GM18868 (cell line): ENCODE data around the gene GATA2.

Experiments
- ATAC-seq: cut with Tn5 transposase; IDR thresholded peaks from one replicate; pipeline ENCODE4 v1.9.1; 2021; ENCODE audit warnings: mild to moderate bottlenecking, moderate library complexity; ENCODE audit not compliant: unreplicated experiment

Gene GATA2

DNA sequence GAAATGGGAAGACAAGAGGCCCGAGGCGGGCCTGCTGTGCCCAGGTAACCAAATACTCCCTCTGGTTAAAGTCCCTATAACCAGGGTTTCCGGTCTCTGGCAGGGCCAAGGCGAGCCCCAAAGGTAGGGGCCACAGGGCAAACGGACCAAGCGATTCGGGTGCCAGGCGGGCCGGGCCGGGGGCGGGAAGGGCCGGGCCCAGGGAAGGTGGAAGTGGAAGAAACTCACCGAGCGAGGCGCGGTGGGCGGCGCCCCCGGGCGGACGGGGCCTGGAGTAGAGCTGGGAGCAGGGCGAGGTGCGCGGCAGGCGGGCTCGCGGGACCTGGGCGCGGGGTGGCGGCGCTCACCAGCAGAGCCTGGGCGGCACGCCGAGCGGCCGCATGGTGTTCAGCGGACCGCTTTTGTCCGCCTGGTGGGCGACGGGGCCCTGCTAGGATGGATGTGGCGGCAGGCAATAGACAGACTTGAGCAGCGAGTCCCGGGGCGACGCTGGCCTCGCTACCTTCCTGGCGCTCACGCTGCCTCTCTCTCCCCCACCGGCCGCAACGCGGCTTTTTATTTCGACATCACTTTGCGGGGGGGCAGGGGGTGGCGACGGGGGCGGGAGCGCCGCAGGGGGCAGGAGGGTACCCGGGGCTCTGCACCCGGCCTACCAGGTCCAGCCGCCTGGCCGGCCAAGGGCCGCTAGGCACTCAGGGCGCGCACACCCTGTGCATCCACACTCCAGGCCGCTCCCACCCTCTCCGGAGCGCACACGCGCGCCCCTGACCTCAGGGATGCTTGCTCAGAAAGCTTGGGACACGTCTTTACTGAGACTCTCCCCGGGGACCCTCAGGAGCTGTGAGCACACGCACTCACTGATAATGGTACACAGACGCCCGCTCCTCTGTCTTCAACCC, at the start of gene GATA2:
Gene GATA2, minus strand, starts transcription at position 531 of the 899 bp plus-strand sequence. CDS start 6,170 bp downstream, outside the sequence.
- no peak for ATAC-seq

GRCh38 chr3:128541246-128541645, 48.2 kb upstream of the GATA2 start:
- ATAC-seq, result no peak

- no peak for ATAC-seq
These were observed 46.4 kb upstream of the GATA2 start for GRCh38 chr3:128539376-128539775.

GRCh38 chr3:128537091-128537703, 44.2 kb upstream of the GATA2 start:
- ATAC-seq, result no peak

DNA sequence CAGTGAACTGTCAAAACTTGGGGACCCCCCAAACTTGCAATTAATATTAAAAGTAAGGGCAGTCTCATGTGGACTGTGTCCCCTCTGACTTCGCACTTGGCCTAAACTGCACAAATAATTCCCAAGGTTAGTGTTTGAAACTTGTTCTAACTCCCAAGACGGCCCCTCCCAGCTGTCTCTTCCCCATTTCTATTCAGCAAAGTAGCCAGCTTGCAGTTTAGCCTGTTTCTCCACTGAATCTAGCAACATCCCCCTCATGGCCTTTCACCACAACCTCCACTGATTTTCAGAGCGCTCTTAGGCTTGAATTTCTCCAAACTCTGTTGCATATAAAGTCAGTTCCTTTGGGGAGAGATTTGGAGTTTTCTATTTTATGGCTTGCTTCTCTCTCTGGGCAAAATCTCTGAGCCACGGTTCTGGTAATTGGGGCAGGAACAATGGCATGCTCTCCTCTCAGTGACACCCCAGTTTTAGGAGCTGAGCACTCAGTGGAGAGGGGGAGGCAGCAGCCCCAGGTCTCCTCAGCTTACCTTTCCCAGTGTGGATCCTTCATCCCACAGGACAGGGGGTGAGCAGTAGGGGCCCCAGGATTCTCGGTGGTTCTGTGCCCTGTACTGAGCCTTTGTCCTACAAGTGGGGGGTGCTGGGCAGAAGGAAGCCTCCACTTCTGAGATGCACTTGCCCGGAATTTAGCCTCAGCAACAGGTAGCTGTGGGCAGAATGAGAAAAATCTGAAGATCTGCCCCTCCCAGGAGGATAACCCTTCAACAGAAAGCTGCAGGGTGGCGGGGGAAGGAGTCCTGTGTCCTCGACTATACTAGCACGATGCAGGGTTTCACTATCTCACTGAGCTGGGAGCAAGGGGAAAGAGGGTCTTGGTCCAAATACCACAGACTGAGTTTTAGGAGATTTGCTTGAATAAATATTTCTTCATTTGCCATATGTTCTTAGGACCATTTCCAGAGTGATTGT, 39.3 kb upstream of the GATA2 start:
- no peak for ATAC-seq

- no peak for ATAC-seq
These were observed 31.6 kb upstream of the GATA2 start for GRCh38 chr3:128524374-128525299.

GRCh38 chr3:128523591-128523990, 30.6 kb upstream of the GATA2 start:
- no peak for ATAC-seq

- no peak for ATAC-seq
These were observed 28.7 kb upstream of the GATA2 start for GRCh38 chr3:128521715-128522114.

GRCh38 chr3:128518587-128519490, 25.8 kb upstream of the GATA2 start:
- no peak for ATAC-seq

GRCh38 chr3:128517648-128518047, 24.6 kb upstream of the GATA2 start:
- ATAC-seq, result no peak

DNA sequence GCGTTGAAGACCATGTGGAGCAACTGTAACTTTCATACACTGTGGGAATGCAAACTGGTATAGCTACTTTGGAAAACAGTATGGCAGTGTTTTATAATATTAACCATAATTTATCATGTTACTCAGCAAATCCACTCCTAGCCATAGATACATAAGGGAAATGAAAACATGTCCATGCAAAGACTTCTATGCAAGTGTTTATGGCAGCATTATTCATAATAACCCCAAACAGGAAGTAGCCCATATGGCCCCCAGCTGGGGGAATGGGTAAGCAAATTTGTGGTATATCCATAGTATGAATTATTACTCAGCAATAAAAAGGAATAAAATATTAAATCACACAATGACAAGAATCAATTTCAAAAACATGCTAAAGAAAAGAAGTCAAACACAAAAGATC, 23.0 kb upstream of the GATA2 start:
- no peak for ATAC-seq

DNA sequence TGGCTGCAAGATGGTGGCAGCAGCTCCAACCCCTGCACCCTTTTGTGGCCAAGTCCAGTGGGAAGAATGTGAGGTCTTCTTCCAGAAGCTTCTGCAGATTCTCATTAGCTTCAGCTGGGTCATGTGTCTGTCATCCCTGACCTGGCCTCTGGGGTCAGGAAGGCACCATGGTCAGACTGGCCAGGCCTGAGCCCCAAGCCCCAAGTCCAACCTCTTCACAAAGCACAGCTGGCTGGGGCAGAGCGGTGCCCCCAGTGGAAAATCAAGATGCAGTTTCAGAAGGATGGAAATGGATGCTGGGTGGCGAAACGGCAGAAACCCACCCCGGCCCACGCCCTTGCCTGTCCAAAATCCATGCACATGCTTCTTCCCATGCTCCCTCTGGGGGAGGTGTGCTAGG, 15.9 kb upstream of the GATA2 start:
- no peak for ATAC-seq

DNA sequence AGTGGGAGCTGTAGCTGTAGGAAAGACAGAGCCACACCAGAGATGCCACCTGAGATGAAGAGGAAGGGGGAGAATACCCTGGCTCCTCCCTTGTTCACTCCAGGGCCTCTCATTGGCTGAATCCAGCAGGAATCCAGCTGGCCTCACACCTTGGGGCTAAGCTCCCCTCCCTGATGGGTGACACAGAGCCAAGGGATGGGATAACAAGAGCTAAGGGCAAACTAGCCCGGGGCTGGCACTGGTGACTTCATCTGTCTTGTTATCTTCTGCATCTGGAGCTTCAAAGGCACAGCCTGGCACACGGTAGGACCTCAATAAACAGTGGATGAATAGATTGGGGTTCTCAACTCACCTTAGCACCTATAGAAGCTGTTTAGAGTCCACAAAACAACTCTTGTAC, 13.8 kb upstream of the GATA2 start:
- ATAC-seq, result no peak

- no peak for ATAC-seq
These were observed 12.8 kb upstream of the GATA2 start for GRCh38 chr3:128505771-128506170.

GRCh38 chr3:128504963-128505730, 12.1 kb upstream of the GATA2 start:
- ATAC-seq, result no peak

- ATAC-seq, result no peak
These were observed 11.5 kb upstream of the GATA2 start for GRCh38 chr3:128504533-128504915.

DNA sequence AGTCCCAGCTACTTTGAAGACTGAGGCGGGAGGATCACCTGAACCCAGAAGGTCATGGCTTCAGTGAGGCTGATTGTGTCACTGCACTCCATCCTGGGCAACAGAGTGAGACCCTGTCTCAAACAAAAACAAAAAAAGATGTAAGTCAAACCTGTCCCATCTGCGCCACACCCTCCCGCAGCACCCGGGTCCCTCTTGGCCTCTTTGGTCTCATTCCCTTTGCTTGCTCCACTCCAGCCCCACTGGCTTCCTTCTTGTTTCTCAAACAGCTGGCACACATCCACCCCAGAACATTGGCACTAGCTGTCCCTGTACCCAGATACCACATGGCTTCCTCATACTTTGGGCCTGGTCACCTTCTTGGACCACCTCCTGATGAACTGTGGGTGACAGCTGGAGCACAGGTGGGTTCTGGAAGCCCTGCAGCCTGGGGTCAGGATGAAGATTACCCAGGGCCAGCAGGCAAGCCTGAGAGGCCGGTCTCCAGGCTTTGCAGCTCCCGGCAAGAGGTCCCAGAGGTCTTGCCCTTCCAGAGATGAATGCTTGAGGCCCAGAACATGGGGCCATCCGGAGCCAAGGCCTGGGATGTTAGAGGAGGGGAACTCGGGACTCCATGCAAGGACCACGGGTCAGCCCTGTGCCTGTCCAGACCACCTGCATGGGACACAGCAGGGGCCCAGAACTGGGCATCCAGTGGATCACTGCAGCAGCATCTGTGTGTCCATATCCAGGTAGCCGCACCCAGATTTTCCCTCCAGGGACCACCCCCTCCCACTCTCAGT, 10.9 kb upstream of the GATA2 start:
- no peak for ATAC-seq
